ENCODE results near the gene ZSCAN5B. TPM values are rescaled to one million over a fixed set of nuclear protein-coding genes. Genes with fewer than 3 reads are reported as not detected.

Gene ZSCAN5B
- total RNA-seq, 1 experiment from 2014 or later = not detected

GRCh38 chr19:56148096-56148495, 49.5 kb downstream of the ZSCAN5B start:
- H3K36me3 Mint-ChIP-seq (ENCODE audit: insufficient read depth, unreplicated experiment) = peaks cover 8% of the 10 kb centered on the region
- ChIA-PET POLR2A (no interaction called here), CTCF (interaction anchor here (1.2 kb wide), 1 partner anchor 79 kb away, joined by 3 read pairs; no protein-coding TSS in a partner anchor)
- intact Hi-C loops (cut with micrococcal nuclease) = no loop called here
- no peak overlapping the region for H3K27ac Mint-ChIP-seq (ENCODE audit: low read depth, unreplicated experiment)
- BruUV-seq (replicated peaks) = no TSS peak
- TF ChIP-seq CTCF (IDR thresholded peaks at IDR 0.05; ENCODE audit: unreplicated experiment) = no peak
- H3K4me3 Mint-ChIP-seq (ENCODE audit: unreplicated experiment) = no peak overlapping the region
- no peak for DNase-seq (ENCODE audit: unreplicated experiment)
- H3K27me3 Mint-ChIP-seq (ENCODE audit: insufficient read depth, unreplicated experiment) = no peaks in the 10 kb centered on the region
- no peaks in the 10 kb centered on the region for H3K9me3 Mint-ChIP-seq (ENCODE audit: unreplicated experiment)
- peaks cover 9% of the 10 kb centered on the region for H3K4me1 Mint-ChIP-seq (ENCODE audit: insufficient read depth, unreplicated experiment)

DNA sequence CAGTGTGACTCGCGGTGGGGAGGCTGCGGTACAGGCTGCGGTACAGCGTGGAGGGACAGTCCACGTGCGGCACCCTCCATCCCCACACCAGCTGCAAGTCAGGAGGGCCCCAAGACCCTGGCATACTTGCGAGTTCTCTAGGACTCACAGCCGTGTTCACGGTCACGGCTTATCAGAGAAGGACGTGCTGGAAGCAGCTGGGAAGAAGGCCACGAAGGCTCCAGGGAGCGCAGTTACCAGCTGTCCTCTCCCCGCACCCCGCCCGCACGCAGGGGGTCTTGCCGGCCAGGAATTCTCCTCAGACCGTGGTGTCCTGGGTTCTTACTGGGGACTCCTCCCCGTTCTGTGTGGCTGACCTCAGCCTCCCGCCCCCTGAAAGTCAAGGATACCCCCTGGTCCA, 50.3 kb downstream of the ZSCAN5B start:
- ChIA-PET CTCF (interaction anchor here (0.6 to 1.2 kb wide), 2 partner anchors 15 to 79 kb away, joined by 3 to 4 read pairs; no protein-coding TSS in a partner anchor), POLR2A (no interaction called here)
- intact Hi-C loops (cut with micrococcal nuclease) = no loop called here
- DNase-seq (ENCODE audit: unreplicated experiment) = no peak
- no peaks in the 10 kb centered on the region for H3K9me3 Mint-ChIP-seq (ENCODE audit: unreplicated experiment)
- H3K4me1 Mint-ChIP-seq (ENCODE audit: insufficient read depth, unreplicated experiment) = peaks cover 9% of the 10 kb centered on the region
- H3K27me3 Mint-ChIP-seq (ENCODE audit: insufficient read depth, unreplicated experiment) = no peaks in the 10 kb centered on the region
- no peak for TF ChIP-seq CTCF (IDR thresholded peaks at IDR 0.05; ENCODE audit: unreplicated experiment)
- H3K27ac Mint-ChIP-seq (ENCODE audit: low read depth, unreplicated experiment) = no peak overlapping the region
- peaks cover 8% of the 10 kb centered on the region for H3K36me3 Mint-ChIP-seq (ENCODE audit: insufficient read depth, unreplicated experiment)
- no peak overlapping the region for H3K4me3 Mint-ChIP-seq (ENCODE audit: unreplicated experiment)
- no TSS peak for BruUV-seq (replicated peaks)

DNA sequence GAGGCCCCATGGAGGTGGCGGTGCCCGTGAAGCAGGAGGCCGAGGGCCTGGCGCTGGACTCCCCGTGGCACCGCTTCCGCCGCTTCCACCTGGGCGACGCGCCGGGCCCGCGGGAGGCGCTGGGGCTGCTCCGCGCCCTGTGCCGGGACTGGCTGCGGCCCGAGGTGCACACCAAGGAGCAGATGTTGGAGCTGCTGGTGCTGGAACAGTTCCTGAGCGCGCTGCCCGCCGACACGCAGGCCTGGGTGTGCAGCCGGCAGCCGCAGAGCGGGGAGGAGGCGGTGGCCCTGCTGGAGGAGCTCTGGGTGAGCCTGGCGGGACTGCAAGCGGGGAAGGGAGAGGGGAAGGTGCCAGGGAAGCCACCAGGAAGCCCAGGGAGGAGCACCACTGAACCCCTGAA, 50.7 kb downstream of the ZSCAN5B start:
- Mint-ChIP-seq H3K36me3 (ENCODE audit: insufficient read depth, unreplicated experiment) (peaks cover 8% of the 10 kb centered on the region), H3K4me1 (ENCODE audit: insufficient read depth, unreplicated experiment) (peaks cover 12% of the 10 kb centered on the region), H3K27ac (ENCODE audit: low read depth, unreplicated experiment) (no peak overlapping the region), H3K4me3 (ENCODE audit: unreplicated experiment) (no peak overlapping the region), H3K9me3 (ENCODE audit: unreplicated experiment) (no peaks in the 10 kb centered on the region), H3K27me3 (ENCODE audit: insufficient read depth, unreplicated experiment) (no peaks in the 10 kb centered on the region)
- ChIA-PET CTCF (interaction anchor here (1.0 to 2.6 kb wide), 2 partner anchors 8 to 11 kb away, joined by 5 to 9 read pairs; no protein-coding TSS in a partner anchor), POLR2A (no interaction called here)
- TF ChIP-seq CTCF (IDR thresholded peaks at IDR 0.05; ENCODE audit: unreplicated experiment) = no peak
- no peak for DNase-seq (ENCODE audit: unreplicated experiment)
- intact Hi-C loops (cut with micrococcal nuclease) = no loop called here
- no TSS peak for BruUV-seq (replicated peaks)

- no peak for DNase-seq (ENCODE audit: unreplicated experiment)
- Mint-ChIP-seq H3K36me3 (ENCODE audit: insufficient read depth, unreplicated experiment) (peaks cover 8% of the 10 kb centered on the region), H3K27me3 (ENCODE audit: insufficient read depth, unreplicated experiment) (no peaks in the 10 kb centered on the region), H3K27ac (ENCODE audit: low read depth, unreplicated experiment) (no peak overlapping the region), H3K4me3 (ENCODE audit: unreplicated experiment) (no peak overlapping the region), H3K4me1 (ENCODE audit: insufficient read depth, unreplicated experiment) (peaks cover 14% of the 10 kb centered on the region), H3K9me3 (ENCODE audit: unreplicated experiment) (no peaks in the 10 kb centered on the region)
- TF ChIP-seq CTCF (IDR thresholded peaks at IDR 0.05; ENCODE audit: unreplicated experiment) = no peak
- POLR2A ChIA-PET = no interaction called here
- BruUV-seq (replicated peaks) = no TSS peak
- CTCF ChIA-PET = interaction anchor here (0.7 to 2.6 kb wide), 5 partner anchors 9 to 107 kb away, joined by 3 to 9 read pairs (median 4); no protein-coding TSS in a partner anchor
- intact Hi-C loops (cut with micrococcal nuclease) = no loop called here
These were observed 51.9 kb downstream of the ZSCAN5B start for GRCh38 chr19:56145698-56146097.
